ENCODE data around the gene UNC5C.

Gene UNC5C

DNA sequence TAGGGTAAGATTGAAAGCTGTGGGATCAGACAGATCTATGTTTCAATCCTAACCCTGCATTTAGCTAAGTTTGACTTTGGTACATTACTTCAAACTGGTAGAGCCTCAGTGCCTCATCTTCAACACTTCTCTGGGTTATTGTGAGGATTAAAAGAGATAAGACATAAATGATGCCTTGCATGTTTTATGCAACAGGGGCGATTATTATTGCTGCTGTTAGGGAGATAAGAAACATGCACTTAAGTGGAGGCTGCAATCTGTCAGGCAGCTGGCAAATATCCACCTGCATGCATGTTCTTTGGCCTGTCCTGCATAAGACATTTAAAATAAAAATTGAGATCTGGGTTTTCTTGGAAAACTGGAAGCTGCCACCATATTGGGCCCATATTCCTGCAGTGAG is 24.6 kb downstream of the UNC5C start:
- DNase-seq (ENCODE audit: low read depth, low spot score): no peak
- H3K27ac ChIP-seq: no peak overlapping the region

DNA sequence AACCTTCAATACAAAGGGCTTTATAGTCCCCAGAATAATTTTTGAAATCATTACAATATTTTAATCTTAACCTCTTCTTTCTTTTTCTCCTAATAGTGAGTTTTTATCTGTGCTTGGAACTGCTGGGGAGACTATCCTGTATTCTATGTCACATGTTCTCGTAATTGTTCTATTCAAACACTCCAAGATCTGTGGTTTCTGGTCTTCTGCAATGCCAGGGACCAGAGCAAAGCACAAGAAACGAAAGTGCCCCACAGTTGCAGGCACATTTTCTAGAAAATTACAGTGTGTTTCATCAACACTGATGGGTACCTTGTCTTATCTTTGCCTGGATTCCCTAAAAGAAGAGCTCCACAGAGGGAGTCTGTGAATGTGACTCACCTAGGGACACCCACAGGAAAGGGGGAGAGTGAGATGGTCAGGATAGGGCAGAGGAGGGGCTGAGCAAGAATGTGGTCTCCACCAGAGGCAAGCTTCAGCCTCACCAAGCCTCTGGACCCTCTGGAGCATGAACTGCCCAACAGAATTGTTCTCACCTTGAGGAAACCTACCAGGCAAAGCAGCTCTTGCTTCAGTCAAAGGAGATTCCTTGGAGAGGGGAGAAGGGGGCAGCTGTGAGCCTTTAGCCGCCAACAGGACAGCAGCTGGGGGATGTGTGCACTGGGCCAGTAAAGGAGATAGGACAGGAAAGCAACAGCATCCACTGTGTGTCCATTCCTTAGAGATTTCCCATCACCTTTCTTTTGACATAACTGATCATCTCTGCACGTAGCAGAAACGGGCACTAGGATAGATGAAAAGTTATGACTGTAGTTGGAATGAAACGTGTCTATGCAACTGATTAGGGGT is 25.9 kb downstream of the UNC5C start:
- no peak for DNase-seq (ENCODE audit: low read depth, low spot score)
- no peak overlapping the region for H3K27ac ChIP-seq

DNA sequence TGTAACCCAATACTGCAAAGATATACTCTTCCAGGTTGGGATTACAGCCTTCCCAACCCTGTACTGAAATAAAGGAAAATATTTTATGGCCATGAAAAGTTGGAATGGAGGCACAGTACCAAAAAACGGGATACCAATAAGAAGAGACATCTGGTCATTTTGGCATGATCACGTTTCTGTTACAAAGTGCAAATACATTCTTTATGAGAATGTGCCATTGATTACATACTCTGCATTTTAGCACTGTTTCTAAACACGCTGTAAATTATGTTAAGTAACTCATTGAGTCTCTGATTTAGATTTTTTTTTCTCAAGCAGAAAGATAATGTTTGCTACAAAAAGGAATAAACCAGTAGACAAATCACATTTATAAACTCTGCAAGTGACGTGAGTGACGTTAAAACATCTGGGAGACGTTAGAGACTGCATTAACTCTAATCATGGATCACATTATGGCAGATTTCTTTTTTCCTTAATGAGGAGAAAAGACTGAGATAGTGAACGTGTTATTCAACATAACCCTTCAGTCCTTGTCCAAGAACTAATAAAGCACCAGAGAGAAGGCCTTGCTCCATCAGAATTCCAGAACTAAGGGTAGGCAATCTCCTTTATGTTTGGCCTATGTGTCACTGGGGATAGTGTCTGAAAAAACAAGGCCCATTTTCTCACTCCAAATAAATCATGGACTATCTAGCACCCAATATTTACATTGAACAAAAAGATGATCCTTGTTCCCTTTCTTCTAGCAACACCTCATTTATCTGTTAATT is 31.0 kb downstream of the UNC5C start:
- DNase-seq (ENCODE audit: low read depth, low spot score): no peak
- no peak overlapping the region for H3K27ac ChIP-seq

DNA sequence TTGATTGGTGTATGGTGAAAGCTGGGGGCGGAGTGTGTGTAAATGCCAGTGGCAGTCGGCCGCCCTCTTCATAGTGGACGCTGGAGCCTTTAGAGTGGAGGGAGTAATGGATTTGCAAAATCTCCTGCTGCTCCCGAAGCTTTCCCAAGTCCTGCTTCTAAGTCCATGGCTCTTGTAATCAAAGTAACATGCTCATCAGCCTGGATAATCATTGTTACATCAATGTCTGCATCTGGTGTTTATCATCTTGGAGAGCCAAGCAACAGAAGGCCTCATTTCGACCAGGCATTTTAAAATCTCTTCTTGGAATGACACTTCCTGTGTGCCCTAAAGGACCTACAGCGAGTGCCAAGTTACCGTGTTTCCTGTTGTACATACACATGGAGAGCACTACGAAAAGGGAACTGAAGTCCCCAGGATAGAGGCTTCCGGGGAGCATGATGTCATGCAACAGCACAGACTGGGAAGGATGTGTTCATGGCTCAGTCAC is 32.2 kb downstream of the UNC5C start:
- no peak for DNase-seq (ENCODE audit: low read depth, low spot score)
- H3K27ac ChIP-seq: no peak overlapping the region

DNA sequence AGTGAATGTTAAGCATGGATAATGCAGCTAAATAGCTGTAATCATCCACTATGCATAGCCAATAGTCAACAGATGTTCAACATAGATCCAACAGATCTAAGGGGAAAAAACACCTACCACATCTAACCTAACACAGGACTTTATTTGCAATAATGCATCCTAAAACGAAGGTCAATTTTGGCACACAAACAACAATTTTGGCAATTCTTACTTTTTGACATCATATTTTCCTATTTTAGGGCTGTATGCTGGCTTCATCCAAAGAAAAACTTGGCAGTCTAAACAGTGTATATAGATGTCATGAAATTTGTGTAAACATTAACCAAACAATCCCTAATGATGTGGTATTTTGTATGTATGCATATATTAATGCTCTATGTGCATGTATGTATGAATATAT is 33.2 kb downstream of the UNC5C start:
- no peak overlapping the region for H3K27ac ChIP-seq
- no peak for DNase-seq (ENCODE audit: low read depth, low spot score)

DNA sequence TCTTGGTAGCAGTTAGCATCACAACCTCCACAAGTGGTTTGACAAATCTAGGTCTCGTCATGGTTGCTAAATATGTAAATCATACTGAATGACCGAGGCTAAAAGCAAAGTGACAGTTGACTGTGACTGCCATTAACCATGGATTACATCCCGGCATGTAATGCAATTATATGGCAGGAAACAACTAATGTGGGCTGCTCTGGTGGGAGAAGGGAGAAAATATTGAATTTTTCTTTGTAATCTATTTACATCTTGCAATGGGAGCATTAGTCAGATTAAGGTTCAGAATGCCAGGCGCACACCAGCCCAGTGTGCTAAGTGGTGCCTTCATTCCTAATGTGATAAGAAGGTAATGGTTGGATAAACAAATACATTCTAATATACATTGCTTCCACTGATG is 35.8 kb downstream of the UNC5C start:
- DNase-seq (ENCODE audit: low read depth, low spot score): no peak
- H3K27ac ChIP-seq: no peak overlapping the region

DNA sequence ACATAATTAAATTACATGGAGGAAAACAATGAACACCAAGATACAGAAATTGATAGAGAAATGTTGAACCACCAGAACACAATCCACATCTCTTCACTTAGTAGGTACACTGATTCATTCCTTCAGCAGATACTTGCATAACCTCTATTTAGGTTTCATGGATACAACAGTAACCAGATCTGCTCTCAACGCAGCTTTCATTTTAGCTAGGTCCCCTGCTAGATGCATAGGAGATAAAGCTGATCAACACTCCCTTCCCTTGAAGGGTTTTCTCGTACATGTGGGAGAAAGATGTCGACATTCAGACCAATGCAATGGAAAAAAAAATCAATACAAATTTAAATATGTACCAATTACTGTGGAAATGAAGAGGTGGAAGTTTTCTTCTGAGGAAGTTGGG is 37.3 kb downstream of the UNC5C start:
- no peak overlapping the region for H3K27ac ChIP-seq
- no peak for DNase-seq (ENCODE audit: low read depth, low spot score)

DNA sequence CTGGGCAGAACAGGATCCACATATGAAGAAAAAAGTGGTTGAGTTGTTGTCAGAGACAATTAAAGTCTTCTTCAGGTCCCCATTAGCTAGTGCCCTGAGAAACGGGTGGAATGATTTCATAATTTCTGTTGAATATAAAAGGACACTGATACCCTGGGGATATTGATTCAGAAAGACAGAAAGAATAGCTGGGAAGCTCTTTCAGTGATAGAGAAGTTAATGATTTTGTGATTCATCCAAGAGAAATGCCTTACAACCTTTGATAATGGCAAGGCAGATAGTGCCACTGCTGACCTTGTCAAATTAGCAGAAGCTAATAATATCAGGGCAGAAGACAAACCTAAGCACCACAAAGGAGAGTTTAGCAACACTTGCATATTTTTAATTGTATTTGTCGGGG is 37.9 kb downstream of the UNC5C start:
- no peak for DNase-seq (ENCODE audit: low read depth, low spot score)
- H3K27ac ChIP-seq: peak overlapping the region; percentile 3

DNA sequence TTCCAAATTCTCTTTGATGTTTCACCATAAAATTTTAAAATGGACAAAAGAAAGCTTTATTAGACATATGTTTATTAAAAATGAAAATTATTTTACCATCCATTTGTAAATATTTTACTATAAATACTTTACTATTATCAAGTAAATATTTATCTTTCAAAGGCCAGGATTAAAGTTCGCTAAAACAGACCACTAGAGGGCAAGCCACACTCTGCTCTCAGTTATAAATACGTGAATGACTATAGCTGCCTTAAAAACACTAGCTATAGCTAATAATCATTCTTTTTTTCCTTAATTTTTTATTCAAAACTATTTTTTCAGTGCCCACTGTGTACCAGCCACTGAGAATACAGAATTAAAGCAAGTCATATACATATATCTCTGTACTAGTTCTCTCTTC is 38.6 kb downstream of the UNC5C start:
- no peak overlapping the region for H3K27ac ChIP-seq
- DNase-seq (ENCODE audit: low read depth, low spot score): no peak

DNA sequence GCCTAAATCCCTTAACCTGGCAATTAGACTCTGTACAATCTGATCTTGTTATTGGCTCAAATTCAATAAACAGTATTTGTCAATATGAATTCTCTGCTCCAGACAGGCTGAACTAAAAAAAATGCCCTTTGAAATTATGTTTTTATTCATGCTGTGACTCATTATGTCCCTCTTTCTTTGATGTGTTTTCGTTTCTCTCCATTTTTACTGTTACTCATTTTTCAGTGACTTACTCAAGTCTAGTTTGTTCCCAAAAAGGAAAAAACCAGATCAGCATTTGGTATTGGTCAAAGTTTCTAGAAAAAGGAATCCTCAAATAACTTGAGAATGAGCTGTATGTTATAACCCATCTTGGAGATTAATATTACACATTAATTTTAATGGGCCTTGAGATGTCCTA is 40.4 kb downstream of the UNC5C start:
- no peak for DNase-seq (ENCODE audit: low read depth, low spot score)
- H3K27ac ChIP-seq: no peak overlapping the region

DNA sequence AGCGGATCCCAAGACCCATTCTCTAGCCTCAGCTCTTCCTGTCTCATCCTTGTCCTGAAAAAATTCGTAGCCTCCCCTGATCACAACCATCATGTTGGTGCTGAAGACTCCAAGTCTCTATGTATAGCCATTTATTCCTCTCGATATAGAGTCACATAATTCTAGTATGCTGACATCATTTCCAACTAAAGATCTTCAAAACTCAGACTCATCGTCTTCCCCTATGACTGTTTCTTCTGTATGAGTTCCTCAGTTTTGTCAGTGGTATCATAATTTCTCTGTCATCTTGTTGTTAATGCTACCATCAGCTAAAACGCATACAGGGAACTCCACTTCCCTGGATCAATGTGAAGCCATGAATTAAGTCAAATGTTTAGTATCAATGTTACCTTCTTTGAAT is 41.2 kb downstream of the UNC5C start:
- DNase-seq (ENCODE audit: low read depth, low spot score): no peak
- H3K27ac ChIP-seq: no peak overlapping the region

DNA sequence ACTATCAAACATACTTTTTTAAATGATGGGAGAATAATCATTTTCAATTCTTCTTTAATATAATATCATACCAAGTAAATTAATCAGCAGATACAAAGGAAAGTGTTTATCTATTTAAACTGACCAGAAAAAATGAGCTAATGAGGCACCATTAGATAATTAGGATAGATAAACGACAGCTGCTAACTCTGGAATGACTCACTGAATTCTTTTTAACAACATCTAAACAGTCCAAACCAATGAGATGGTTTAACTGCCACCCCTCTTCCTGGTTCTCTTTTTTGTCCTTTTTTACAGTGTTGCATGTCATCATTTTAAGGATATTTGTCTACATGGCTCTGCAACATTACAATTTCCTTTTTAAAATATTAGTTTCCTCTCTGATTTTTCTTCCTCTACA is 41.6 kb downstream of the UNC5C start:
- DNase-seq (ENCODE audit: low read depth, low spot score): no peak
- H3K27ac ChIP-seq: no peak overlapping the region

DNA sequence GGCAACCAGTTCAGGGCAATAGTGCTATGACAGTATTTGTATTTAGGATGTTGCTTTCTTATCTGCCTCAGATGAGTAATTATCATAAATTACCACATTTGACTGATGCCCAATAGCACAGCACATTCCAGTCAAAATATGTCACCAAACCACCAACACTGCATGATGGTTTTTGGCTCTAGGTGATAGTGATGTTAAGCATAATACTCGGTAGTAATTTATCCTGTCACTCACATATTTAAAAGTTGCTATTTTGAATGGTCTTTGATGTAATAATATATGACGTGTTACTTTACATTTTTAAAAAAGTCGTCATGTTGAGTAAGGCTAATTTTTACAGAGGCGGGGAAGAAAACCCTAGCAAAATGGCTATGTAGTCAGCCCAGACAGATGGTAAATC is 42.5 kb downstream of the UNC5C start:
- no peak for DNase-seq (ENCODE audit: low read depth, low spot score)
- no peak overlapping the region for H3K27ac ChIP-seq

DNA sequence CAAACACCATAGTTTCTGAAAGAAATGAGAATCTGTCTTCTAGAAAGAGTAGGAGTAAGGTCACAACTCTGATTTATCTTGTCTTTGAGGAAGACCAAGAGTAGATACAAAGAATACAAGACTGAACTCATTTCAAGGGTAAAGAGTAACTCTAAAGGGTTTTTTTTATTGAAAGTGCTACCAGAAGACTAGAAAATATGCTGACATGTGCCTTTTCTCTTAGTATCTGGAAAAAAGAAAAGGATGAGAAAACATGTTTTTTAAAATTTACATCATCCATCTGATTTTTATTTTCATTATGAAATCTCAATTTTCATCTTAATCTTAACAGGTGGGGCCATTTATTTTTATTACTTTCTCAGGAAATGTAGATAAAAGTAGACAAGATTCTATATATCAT is 43.0 kb downstream of the UNC5C start:
- no peak for DNase-seq (ENCODE audit: low read depth, low spot score)
- no peak overlapping the region for H3K27ac ChIP-seq

DNA sequence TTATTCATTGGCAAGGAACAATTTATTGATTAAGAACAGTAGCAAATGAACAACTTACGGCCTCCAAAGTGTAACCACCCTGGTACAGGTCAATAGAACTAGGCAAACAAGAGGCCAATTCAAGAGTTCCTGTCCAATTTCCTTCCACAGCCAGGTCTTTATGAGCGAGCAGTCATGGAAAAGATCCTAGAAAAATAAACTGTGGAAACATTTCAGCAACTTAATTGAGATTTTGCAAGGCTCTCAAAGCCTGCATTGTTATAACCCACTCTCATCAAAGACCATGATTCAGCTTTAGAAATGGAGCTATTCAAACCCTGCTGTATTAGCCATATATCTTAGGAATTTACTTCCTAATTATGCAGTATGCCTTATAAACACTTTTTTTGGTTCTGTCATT is 43.6 kb downstream of the UNC5C start:
- no peak overlapping the region for H3K27ac ChIP-seq
- no peak for DNase-seq (ENCODE audit: low read depth, low spot score)

DNA sequence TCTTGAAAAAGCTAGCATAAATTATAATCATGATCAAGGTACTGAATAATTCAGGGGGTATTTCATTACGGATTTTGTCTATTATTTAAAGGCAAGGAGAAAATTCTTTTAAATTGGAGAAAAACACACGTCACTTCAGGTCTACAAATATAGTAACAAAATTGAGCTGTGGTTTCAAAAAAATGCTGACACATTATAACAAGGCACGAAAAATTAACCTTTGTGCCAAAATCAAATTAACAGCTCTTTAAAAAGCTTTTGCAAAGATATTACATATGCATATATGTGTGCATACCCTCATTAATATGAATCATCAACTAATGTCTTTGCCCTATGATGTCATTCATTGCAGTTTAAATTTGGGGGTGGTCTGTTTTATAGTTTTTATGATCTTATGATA is 44.3 kb downstream of the UNC5C start:
- no peak overlapping the region for H3K27ac ChIP-seq
- DNase-seq (ENCODE audit: low read depth, low spot score): no peak

DNA sequence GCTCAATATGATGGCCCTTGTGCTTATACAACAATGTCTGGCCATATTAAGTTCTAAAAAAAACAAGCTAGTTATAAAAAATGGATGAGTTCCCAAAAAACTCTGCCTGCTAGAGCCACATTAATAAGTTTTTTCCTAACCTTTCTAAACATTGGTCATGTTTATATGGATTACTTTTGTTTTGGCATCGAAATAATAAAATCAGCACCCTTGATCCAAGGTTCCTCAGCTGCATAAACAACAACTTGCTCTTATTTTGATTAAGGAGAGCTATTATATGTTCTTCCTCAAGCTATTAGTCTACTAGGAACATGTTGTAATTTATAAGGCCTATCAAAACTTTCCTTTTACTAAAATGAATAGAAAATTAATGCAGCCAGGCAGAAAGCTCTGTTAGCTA is 48.4 kb downstream of the UNC5C start:
- no peak for DNase-seq (ENCODE audit: low read depth, low spot score)
- H3K27ac ChIP-seq: no peak overlapping the region

DNA sequence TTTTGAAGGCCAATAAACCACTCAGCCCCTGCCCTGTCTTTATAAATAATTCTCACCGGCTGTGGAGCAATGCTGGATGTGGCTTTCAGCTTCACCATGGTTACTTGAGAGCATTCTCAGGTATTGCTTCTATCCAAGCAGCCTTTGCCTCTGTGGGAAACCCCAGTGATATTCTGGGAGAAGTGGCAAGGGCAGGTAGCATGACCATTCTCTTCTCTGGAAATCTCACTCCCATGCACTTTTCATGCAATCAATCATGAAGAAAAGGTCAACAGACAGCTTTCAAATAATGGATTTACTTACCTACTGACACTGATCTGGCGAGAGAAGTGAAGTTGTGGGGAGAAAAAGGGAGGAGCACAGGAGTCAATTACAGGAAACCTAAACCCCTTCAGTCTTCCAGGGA is 49.5 kb downstream of the UNC5C start:
- H3K27ac ChIP-seq: no peak overlapping the region
- no peak for DNase-seq (ENCODE audit: low read depth, low spot score)

DNA sequence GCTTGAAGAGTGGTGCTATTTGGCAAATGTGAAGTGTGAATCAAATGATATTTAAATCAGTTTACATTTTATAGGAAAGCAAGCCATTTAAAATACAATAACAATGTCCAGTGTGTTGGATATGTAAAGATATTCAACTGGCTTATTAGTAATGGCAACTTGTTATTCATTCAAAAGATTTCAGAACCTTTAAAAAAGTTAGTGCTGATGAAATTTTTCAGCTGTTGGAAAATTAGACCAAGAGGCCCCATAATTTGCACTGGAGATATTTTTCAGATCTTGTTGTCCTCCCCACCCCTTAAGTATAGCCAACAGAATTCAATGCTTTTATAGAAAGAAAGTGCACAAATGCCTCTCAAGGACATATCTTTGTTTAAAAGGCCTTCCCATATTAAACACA is 54.6 kb downstream of the UNC5C start:
- H3K27ac ChIP-seq: no peak overlapping the region
- DNase-seq (ENCODE audit: low read depth, low spot score): no peak

DNA sequence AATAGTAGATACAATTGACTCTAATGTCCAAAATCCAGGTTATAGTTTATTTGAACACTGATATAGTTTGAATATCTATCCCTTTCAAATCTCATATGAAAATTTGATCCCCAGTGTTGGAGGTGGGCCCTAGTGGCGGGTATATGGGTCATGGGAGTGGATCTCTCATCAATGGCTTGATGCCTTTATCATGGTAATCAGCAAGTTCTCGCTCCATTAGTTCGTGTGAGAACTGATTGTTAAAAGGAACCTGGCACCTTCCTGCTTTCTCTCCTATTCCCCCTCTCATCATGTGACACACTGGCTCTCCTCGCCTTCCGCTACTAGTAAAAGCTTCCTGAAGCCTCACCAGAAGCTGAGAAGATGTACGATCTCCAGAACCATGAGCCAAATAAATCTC is 70.1 kb downstream of the UNC5C start:
- DNase-seq (ENCODE audit: low read depth, low spot score): no peak
- no peak overlapping the region for H3K27ac ChIP-seq

DNA sequence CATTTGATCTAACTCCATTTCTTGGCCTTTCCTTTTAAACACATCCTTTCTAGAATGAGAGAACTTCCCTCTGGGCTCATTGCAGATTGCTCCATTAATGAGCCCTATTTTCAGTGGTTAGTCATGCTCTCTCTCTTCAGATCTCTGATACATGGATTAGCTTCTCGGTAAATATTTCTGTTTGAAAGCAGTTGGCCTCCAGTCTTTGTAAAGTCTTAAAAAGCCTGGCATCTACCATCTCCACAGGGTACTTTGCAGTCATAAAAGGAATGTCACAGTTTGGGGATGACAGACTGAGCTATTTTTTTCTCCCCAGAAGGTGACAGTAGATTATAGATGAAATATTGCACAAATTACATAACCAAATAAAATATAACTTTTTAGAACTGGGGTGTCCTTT is 72.7 kb downstream of the UNC5C start:
- no peak for DNase-seq (ENCODE audit: low read depth, low spot score)
- no peak overlapping the region for H3K27ac ChIP-seq

DNA sequence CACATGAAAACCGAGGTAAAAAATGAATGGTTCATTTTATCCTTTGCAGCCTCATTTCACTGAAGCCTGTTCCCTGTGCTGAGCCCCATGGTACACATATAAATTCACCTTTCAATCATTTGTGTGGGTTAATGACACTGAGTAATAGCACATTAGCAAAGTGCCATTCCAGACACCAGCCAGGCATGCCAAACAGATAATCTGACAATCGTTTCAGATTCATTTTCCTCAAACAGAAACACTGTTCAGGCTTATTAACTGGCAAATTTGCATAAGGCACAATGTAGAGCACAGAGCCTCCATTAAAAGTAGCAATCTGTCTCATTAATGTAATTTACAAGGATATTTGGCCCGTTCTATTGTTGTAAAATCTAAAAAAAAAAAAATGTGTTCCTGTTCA is 76.2 kb downstream of the UNC5C start:
- H3K27ac ChIP-seq: no peak overlapping the region
- DNase-seq (ENCODE audit: low read depth, low spot score): no peak

Data from epithelial cell of prostate (primary cell).